AG04450 (cell line): ENCODE results near the gene ACP7. TPM values are rescaled to one million over a fixed set of nuclear protein-coding genes. Genes with fewer than 3 reads are reported as not detected.
A peak's percentile ranks its signal among the peaks of the same experiment; 100 is the strongest.

Source experiments
- CTCF ChIA-PET: fragments of 300-600, 350-600 bp; formaldehyde crosslinking; extraction: SDS; loops from one replicate; lab custom pipeline; 2022; ENCODE audit warnings: antibody characterized with exemption, inconsistent platforms; lab: Charles Lee
- POLR2A ChIA-PET: fragments of 350-600 bp; formaldehyde crosslinking; extraction: SDS; loops from one replicate; lab custom pipeline; 2021; ENCODE audit warnings: antibody characterized with exemption, inconsistent platforms; lab: Yijun Ruan, JAX
- DNase-seq: peaks from one replicate; pipeline ENCODE4 v3.0.0-alpha.2; 2011; ENCODE audit warnings: low read depth, low spot score
- H3K27ac ChIP-seq: one replicate; pipeline ENCODE4 v1.5.1; 2012; ENCODE audit warnings: low read depth, low read length, control low read depth
- H3K27me3 ChIP-seq: one replicate; pipeline ENCODE4 v1.6.0; 2012; ENCODE audit warnings: low read length; ENCODE audit not compliant: control insufficient read depth, insufficient read depth
- H3K4me3 ChIP-seq: 2 replicates; pipeline ENCODE4 v1.5.1; 2011; ENCODE audit warnings: mild to moderate bottlenecking, low read depth, low read length, control low read depth
- H3K9me3 ChIP-seq: 2 replicates; pipeline ENCODE4 v1.5.1; 2012; ENCODE audit warnings: low read length; ENCODE audit not compliant: control insufficient read depth, insufficient read depth
- CTCF ChIP-seq: IDR thresholded peaks from 2 replicates; pipeline ENCODE4 v1.5.1; 2011; ENCODE audit warnings: low read depth, low read length, control low read depth, inconsistent platforms
- polyA plus RNA-seq: library from polyadenylated mRNA; depleted of rRNA; stranded (reverse); fragments of >200 nt; gene quantifications from 2 replicates; pipeline ENCODE4 v1.2.3, GENCODE V29; 2011

ACP7 gene
- polyA plus RNA-seq, 1 experiment, result not detected

GRCh38 chr19:39155114-39155700, 71.0 kb downstream of the ACP7 start:
- no peaks in the 10 kb centered on the region; the same call in 1 of the 2 replicates for H3K9me3 ChIP-seq
- no peak overlapping the region for H3K4me3 ChIP-seq
- TF ChIP-seq CTCF, result no peak
- no peaks in the 10 kb centered on the region for H3K27me3 ChIP-seq
- DNase-seq, result no peak
- H3K27ac ChIP-seq, result no peak overlapping the region
- CTCF ChIA-PET, result no interaction called here
- POLR2A ChIA-PET, result interaction anchor here (0.6 to 0.7 kb wide), 2 partner anchors 9 to 133 kb away, joined by 3 read pairs; no protein-coding TSS in a partner anchor

- no peak for TF ChIP-seq CTCF
- Histone ChIP-seq H3K27me3 (no peaks in the 10 kb centered on the region), H3K27ac (no peak overlapping the region), H3K4me3 (no peak overlapping the region), H3K9me3 (no peaks in the 10 kb centered on the region; the same call in 1 of the 2 replicates)
- ChIA-PET POLR2A (interaction anchor here (0.7 kb wide), 1 partner anchor 10 kb away, joined by 3 read pairs; no protein-coding TSS in a partner anchor), CTCF (no interaction called here)
- no peak for DNase-seq
Measured at GRCh38 chr19:39155741-39156140, 71.6 kb downstream of the ACP7 start.

GRCh38 chr19:39156326-39157230, 72.4 kb downstream of the ACP7 start:
- Histone ChIP-seq H3K9me3 (no peaks in the 10 kb centered on the region; the same call in 1 of the 2 replicates), H3K27me3 (no peaks in the 10 kb centered on the region), H3K27ac (no peak overlapping the region), H3K4me3 (peak overlapping the region; percentile 27)
- ChIA-PET CTCF (no interaction called here), POLR2A (no interaction called here)
- no peak for TF ChIP-seq CTCF
- DNase-seq, result no peak

GRCh38 chr19:39157275-39157996, 73.3 kb downstream of the ACP7 start:
- no peak for DNase-seq

More at GRCh38 chr19:39157275-39157996, 73.3 kb downstream of the ACP7 start:
- Histone ChIP-seq H3K9me3 (no peaks in the 10 kb centered on the region; the same call in 1 of the 2 replicates), H3K27ac (peak overlapping the region; percentile 39), H3K4me3 (no peak overlapping the region), H3K27me3 (no peaks in the 10 kb centered on the region)
- ChIA-PET POLR2A (interaction anchor here (0.6 kb wide), 2 partner anchors 60 to 1385 kb away, joined by 4 to 7 read pairs; no protein-coding TSS in a partner anchor), CTCF (no interaction called here)
- no peak for TF ChIP-seq CTCF
